ENCODE measurements around the gene UBE3C.

DNA sequence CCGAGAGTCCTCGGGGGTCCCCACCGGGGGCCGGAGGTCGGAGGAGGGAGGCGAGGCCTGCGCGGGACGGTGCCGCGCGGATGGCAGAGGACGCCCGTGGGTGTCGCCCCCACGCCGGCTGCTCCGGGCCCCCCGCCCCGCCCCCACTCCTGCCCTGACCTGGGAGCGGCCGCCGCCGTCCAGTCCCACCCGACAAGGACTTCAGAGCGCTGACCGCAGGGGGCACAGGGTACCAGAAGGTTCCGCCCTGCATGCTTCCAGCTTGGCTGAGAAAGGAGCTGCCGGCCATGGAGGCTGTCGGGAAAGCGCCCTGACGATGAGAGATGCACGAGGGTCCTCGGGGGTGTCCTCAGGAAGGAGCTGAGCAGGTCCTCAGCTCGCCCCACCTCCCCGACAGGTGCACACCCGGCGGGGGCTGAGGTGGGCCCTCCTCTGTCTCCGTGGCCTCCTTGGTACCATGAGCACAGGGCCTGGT, 141.1 kb downstream of the UBE3C start:
- TF ChIP-seq, protein P1, sequence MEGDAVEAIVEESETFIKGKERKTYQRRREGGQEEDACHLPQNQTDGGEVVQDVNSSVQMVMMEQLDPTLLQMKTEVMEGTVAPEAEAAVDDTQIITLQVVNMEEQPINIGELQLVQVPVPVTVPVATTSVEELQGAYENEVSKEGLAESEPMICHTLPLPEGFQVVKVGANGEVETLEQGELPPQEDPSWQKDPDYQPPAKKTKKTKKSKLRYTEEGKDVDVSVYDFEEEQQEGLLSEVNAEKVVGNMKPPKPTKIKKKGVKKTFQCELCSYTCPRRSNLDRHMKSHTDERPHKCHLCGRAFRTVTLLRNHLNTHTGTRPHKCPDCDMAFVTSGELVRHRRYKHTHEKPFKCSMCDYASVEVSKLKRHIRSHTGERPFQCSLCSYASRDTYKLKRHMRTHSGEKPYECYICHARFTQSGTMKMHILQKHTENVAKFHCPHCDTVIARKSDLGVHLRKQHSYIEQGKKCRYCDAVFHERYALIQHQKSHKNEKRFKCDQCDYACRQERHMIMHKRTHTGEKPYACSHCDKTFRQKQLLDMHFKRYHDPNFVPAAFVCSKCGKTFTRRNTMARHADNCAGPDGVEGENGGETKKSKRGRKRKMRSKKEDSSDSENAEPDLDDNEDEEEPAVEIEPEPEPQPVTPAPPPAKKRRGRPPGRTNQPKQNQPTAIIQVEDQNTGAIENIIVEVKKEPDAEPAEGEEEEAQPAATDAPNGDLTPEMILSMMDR (IDR thresholded peaks at IDR 0.05 in 8 of 11, conservative IDR thresholded peaks at IDR 0.05 in 3 of 11) = no peak
- TF ChIP-seq POLR2AphosphoS5 (IDR thresholded peaks at IDR 0.05) (no peak), POLR2A (IDR thresholded peaks at IDR 0.05) (no peak)

Measured in spleen (tissue), 7 donors.